ENCODE results near the gene KCNG2. TPM values are rescaled to one million over a fixed set of nuclear protein-coding genes. Genes with fewer than 3 reads are reported as not detected.

Gene KCNG2
- total and polyA plus RNA-seq, 4 donors: 0.03 to 0.23 (median 0.08) TPM; not detected in 1

DNA sequence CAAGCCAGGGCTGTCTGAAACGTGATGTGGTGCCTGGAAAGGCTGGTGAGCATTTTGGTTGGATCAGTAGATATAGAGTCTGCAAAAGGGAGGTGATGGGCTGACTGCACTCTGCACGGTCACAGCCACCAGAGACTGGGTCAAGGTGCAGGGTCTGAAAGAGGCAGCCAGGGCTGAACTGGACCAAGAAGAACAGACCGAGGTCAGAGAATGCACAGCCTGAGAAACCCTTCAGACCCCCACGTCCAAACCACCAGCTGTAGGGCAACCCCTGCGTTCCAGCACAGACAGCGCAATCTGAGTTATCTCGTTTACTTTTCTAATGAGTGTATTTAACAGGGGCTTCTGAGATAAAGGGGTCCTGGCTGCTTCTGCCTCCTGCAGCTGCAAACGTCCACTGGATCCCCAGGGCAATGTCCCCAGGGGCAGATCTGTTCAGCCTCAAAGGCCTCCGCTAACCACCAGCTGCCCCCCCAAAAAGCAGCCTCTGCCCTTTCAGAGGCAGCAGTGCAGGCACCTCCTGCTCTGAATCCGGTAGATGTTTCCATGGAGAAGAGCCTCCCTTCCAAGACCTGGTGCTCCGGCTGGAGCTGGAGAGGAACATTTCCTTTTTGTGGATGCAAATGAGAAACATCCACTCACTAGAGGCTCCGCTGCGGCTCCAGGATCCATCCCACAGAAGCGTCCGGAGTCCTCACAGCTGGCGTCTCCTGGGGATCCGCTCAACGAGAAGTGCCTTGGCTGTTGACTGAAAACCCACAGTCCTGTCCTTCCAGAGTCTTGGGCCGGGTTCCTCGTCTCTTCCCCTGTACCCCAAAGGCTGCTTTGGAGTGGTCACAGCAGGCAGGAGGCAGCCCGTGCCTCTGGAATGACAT lies 970 bp upstream of the KCNG2 start:
- no peak for DNase-seq (ENCODE audit: low spot score)
- TF ChIP-seq YY1 (IDR thresholded peaks at IDR 0.05) (no peak), GABPA (IDR thresholded peaks at IDR 0.05 in 1 of 2, conservative IDR thresholded peaks at IDR 0.05 in 1 of 2) (no peak), HNF4G (IDR thresholded peaks at IDR 0.05) (no peak), RXRA (IDR thresholded peaks at IDR 0.05) (no peak), JUND (IDR thresholded peaks at IDR 0.05) (no peak)
- TF ChIP-seq, protein P1, sequence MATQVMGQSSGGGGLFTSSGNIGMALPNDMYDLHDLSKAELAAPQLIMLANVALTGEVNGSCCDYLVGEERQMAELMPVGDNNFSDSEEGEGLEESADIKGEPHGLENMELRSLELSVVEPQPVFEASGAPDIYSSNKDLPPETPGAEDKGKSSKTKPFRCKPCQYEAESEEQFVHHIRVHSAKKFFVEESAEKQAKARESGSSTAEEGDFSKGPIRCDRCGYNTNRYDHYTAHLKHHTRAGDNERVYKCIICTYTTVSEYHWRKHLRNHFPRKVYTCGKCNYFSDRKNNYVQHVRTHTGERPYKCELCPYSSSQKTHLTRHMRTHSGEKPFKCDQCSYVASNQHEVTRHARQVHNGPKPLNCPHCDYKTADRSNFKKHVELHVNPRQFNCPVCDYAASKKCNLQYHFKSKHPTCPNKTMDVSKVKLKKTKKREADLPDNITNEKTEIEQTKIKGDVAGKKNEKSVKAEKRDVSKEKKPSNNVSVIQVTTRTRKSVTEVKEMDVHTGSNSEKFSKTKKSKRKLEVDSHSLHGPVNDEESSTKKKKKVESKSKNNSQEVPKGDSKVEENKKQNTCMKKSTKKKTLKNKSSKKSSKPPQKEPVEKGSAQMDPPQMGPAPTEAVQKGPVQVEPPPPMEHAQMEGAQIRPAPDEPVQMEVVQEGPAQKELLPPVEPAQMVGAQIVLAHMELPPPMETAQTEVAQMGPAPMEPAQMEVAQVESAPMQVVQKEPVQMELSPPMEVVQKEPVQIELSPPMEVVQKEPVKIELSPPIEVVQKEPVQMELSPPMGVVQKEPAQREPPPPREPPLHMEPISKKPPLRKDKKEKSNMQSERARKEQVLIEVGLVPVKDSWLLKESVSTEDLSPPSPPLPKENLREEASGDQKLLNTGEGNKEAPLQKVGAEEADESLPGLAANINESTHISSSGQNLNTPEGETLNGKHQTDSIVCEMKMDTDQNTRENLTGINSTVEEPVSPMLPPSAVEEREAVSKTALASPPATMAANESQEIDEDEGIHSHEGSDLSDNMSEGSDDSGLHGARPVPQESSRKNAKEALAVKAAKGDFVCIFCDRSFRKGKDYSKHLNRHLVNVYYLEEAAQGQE (IDR thresholded peaks at IDR 0.05): no peak
- TF ChIP-seq, protein P2, sequence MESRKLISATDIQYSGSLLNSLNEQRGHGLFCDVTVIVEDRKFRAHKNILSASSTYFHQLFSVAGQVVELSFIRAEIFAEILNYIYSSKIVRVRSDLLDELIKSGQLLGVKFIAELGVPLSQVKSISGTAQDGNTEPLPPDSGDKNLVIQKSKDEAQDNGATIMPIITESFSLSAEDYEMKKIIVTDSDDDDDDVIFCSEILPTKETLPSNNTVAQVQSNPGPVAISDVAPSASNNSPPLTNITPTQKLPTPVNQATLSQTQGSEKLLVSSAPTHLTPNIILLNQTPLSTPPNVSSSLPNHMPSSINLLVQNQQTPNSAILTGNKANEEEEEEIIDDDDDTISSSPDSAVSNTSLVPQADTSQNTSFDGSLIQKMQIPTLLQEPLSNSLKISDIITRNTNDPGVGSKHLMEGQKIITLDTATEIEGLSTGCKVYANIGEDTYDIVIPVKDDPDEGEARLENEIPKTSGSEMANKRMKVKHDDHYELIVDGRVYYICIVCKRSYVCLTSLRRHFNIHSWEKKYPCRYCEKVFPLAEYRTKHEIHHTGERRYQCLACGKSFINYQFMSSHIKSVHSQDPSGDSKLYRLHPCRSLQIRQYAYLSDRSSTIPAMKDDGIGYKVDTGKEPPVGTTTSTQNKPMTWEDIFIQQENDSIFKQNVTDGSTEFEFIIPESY (IDR thresholded peaks at IDR 0.05): no peak
- TF ChIP-seq, protein P3, sequence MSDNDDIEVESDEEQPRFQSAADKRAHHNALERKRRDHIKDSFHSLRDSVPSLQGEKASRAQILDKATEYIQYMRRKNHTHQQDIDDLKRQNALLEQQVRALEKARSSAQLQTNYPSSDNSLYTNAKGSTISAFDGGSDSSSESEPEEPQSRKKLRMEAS (IDR thresholded peaks at IDR 0.05): no peak
- Histone ChIP-seq H3K27ac (ENCODE audit: low read depth in 1 of 2, low read length in 2 of 2) (no peak overlapping the region), H3K9me3 (ENCODE audit: control insufficient read depth in 4 of 4, low read length in 3 of 4) (peaks cover 0 to 3% (median 0%) of the 10 kb centered on the region in 4 donors), H3K4me1 (ENCODE audit: control insufficient read depth in 4 of 4, insufficient read depth in 4 of 4, low read length in 3 of 4) (peaks cover 3 to 13% (median 7%) of the 10 kb centered on the region in 4 donors), H3K9ac (ENCODE audit: low read depth in 1 of 2, low read length in 2 of 2) (no peak overlapping the region), H3K27me3 (ENCODE audit: control insufficient read depth in 4 of 4, insufficient read depth in 4 of 4, low read length in 3 of 4) (peaks cover 0 to 15% (median 12%) of the 10 kb centered on the region in 4 donors), H3K36me3 (ENCODE audit: control insufficient read depth in 4 of 4, insufficient read depth in 3 of 4, low read depth in 1 of 4, low read length in 3 of 4) (no peaks in the 10 kb centered on the region), H3K4me3 (ENCODE audit: low read depth in 1 of 3, low read length in 3 of 3) (no peak overlapping the region)
- WGBS: 26% methylated on average over 21 of the region's 21 CpGs

DNA sequence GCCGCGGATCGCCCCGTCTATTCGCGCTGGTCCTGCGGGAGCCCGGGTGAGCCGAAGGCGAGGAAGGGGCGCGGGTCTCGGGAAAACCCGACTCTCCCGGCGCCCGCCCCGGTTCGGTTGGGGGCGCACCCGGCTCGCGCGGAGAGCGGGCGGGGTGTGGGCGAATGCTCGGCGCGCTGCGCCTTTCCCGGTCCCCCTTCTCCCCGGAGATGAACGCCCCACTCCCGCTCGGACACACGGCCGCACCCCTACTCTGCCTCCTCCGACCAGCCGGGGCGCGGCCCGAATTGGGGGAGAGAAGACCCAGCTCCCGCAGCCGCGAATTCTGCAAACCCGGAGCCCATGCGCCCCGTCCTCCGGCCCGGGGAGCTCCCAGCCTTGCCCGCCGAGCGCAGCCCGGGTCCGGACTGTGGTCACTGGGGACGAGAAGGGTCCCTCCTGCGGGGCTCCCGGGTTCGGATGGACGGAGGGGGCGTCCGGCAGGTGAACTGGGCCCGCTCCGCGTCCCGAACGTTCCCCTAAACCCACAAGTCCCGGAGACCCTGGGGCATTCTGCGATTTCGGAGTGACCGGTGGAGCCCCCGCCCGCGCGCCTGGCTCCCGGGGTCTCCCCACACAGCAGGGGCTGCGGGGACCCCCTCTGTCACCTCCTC lies 734 bp downstream of the KCNG2 start:
- H3K4me3 ChIP-seq (ENCODE audit: low read depth in 1 of 3, low read length in 3 of 3): peak overlapping the region in 1 of 3 donors; percentile 31
- peaks cover 3 to 10% (median 5%) of the 10 kb centered on the region in 4 donors for H3K4me1 ChIP-seq (ENCODE audit: control insufficient read depth in 4 of 4, insufficient read depth in 4 of 4, low read length in 3 of 4)
- no peak overlapping the region for H3K27ac ChIP-seq (ENCODE audit: low read depth in 1 of 2, low read length in 2 of 2)
- H3K9me3 ChIP-seq (ENCODE audit: control insufficient read depth in 4 of 4, low read length in 3 of 4): peaks cover 0 to 3% (median 0%) of the 10 kb centered on the region in 4 donors
- no peak for TF ChIP-seq HNF4A (conservative IDR thresholded peaks at IDR 0.05)
- no peak for TF ChIP-seq NR2F2 (IDR thresholded peaks at IDR 0.05)
- TF ChIP-seq, protein P4, sequence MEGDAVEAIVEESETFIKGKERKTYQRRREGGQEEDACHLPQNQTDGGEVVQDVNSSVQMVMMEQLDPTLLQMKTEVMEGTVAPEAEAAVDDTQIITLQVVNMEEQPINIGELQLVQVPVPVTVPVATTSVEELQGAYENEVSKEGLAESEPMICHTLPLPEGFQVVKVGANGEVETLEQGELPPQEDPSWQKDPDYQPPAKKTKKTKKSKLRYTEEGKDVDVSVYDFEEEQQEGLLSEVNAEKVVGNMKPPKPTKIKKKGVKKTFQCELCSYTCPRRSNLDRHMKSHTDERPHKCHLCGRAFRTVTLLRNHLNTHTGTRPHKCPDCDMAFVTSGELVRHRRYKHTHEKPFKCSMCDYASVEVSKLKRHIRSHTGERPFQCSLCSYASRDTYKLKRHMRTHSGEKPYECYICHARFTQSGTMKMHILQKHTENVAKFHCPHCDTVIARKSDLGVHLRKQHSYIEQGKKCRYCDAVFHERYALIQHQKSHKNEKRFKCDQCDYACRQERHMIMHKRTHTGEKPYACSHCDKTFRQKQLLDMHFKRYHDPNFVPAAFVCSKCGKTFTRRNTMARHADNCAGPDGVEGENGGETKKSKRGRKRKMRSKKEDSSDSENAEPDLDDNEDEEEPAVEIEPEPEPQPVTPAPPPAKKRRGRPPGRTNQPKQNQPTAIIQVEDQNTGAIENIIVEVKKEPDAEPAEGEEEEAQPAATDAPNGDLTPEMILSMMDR (IDR thresholded peaks at IDR 0.05; ENCODE audit: low read depth, low read length, missing input control): no peak
- TF ChIP-seq, protein P2 (IDR thresholded peaks at IDR 0.05): no peak
- TF ChIP-seq HNF4G (IDR thresholded peaks at IDR 0.05): no peak
- TF ChIP-seq, protein P3 (IDR thresholded peaks at IDR 0.05): no peak
- TF ChIP-seq JUND (IDR thresholded peaks at IDR 0.05): no peak
- TF ChIP-seq GABPA (IDR thresholded peaks at IDR 0.05 in 1 of 2, conservative IDR thresholded peaks at IDR 0.05 in 1 of 2): no peak
- no peak for TF ChIP-seq FOXA2 (IDR thresholded peaks at IDR 0.05)
- TF ChIP-seq RAD21 (IDR thresholded peaks at IDR 0.05): no peak
- TF ChIP-seq EGR1 (IDR thresholded peaks at IDR 0.05; ENCODE audit: low read depth in 2 of 2): no peak
- TF ChIP-seq YY1 (IDR thresholded peaks at IDR 0.05): no peak
- no peak for TF ChIP-seq SP1 (IDR thresholded peaks at IDR 0.05)
- TF ChIP-seq RXRA (IDR thresholded peaks at IDR 0.05): no peak
- DNase-seq (ENCODE audit: low spot score): no peak
- H3K36me3 ChIP-seq (ENCODE audit: control insufficient read depth in 4 of 4, insufficient read depth in 3 of 4, low read depth in 1 of 4, low read length in 3 of 4): no peaks in the 10 kb centered on the region
- peaks cover 0 to 15% (median 12%) of the 10 kb centered on the region in 4 donors for H3K27me3 ChIP-seq (ENCODE audit: control insufficient read depth in 4 of 4, insufficient read depth in 4 of 4, low read length in 3 of 4)
- H3K9ac ChIP-seq (ENCODE audit: low read depth in 1 of 2, low read length in 2 of 2): no peak overlapping the region
- 4% methylated on average over 78 of the region's 78 CpGs for whole genome bisulfite sequencing

All from liver (tissue), 9 donors.